C1 segment of cervical spinal cord (tissue), 14 donors: ENCODE results near the gene DPP6.
"Not testable (repeated sequence)": the region's sequence is repeated elsewhere in the genome, so short reads cannot be mapped to it uniquely, and the experiment has no call there.

Source experiments
- DNase-seq, 14 donors: peaks; one replicate each; lab custom pipeline; 2025; lab: John Stamatoyannopoulos, UW

DPP6 gene

DNA sequence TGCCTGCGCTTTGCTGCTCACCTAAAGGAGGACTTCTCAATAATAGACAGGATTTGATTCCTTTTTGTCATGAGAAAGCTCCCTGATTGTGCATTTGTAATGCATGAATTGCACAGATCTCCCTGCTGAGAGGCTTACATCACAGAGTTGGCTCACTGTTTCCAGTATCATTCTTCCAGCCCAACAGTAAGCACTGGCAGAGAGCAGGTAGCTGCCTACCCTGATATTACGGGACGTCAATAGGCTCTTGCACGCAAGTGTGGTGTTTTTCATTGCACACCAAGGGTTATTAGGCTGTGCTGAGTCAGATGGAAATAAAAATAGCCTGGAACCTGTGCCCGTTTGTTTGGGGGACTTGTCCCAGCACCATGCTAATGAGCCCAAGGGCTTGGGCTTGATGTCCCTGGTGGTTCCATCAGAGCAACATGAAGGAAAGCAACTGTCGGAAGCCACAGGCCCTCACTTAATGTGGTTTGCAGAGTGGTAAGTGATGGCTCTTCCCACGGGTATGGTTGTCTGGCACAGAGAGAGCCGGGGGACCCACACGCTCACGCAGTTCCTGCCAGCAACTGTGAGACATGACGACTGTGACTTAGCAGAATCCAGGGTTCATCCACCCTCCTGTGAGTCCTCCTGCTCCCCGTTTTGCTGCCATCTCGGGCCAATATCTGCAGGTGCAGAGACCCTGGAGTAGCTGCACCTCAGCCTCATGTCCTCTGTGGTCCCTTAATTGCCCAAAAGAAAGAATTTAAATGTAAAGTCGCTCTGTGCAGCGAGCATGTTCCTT, 20.4 kb downstream of the DPP6 start:
- DNase-seq: peak in 2 of 14 donors; percentile 23 to 71

DNA sequence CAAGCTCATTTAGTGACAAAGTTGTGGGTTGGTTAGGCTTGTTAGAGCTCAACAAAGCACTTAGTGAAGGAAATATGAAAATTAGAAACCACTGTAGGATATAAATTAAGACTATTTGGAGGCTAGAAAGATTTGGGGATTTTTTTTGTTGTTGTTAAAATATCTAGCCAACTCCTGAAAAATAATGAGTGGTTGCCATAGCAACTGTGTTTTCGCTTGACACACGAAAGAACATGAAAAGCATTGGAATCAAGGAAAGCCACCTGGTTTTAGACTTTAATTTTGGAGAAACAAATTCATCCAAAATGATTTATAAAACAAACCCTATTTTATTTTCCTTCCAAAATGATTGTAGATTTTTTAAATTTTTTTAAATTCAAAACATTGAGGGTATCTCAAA, 26.3 kb downstream of the DPP6 start:
- not testable (repeated sequence) for DNase-seq

- DNase-seq: not testable (repeated sequence)
These were observed 28.1 kb downstream of the DPP6 start for GRCh38 chr7:154080249-154080648.

GRCh38 chr7:154087037-154087725, 35.0 kb downstream of the DPP6 start:
- DNase-seq: peak in 5 of 14 donors; percentile 3 to 77 (median 30)

DNA sequence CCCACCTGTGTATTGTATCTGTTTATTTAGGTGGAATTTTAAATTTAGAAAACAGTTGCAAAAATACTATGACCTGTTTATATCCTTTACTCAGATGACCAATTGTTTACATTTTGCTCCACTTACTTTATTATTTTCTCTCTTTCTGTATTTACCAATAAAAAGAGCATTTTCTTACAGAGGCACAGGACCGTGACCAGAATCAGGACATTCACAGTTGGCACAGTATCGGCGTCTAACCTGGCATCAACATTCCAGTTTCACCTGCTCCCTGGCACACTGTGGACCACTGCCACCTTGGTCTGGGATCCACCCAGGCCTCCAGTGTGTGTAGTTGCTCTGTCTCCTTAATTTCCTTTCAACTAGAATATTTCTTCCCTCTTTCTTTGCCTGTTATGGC, 39.9 kb downstream of the DPP6 start:
- peak in 1 of 14 donors; percentile 19 for DNase-seq

GRCh38 chr7:154095201-154095600, 43.0 kb downstream of the DPP6 start:
- DNase-seq: not testable (repeated sequence)

- not testable (repeated sequence) for DNase-seq
These were observed 52.9 kb downstream of the DPP6 start for GRCh38 chr7:154105063-154105462.

GRCh38 chr7:154109615-154110014, 57.4 kb downstream of the DPP6 start:
- not testable (repeated sequence) for DNase-seq

GRCh38 chr7:154113732-154114351, 61.6 kb downstream of the DPP6 start:
- DNase-seq: not testable (repeated sequence)

DNA sequence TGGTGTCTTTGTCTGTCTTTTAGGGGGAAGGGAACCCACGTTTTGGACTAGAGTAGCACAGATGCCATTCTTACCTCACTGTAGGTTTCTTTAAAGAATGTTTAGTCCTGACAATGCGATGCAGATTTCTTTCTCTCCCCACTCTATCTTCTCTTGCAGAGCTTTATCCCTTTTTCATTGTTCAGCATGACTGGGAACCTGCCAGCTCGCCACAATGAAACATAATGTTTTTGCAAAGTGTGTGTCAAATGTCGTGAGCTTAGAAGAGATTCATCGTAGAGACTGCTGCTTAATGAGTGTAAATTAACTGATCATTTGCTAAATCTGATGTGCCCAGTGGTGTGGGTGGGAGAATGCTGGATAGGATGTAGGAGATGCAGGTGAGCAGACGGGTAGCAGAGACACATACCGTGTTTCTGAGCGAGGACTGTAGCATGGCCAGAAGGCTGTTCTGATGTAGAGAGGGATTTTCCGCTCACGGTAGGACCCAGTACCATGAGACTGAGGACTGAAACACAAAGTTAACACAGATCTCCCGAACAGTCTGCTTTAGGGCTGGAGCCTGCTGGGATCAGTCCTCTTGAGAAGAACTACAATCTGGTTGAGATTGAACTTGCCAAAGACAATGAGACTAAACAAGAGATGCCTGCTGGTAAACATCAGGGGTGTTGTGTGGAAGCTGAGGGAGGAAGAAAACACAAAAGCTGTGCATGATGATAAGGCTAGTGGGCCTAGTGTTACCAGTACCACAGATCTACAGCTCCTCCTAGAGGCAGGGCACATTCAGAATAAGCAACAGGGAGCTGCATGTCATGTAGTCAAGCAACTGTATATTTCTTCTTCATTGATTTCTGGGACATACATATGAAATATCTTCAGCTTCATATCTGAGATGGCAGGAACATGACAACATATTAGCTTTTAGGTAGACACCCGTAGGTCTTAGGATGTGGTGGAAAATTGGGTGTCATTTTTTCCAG, 65.5 kb downstream of the DPP6 start:
- DNase-seq: not testable (repeated sequence)

GRCh38 chr7:154120825-154121224, 68.6 kb downstream of the DPP6 start:
- DNase-seq: not testable (repeated sequence)

- not testable (repeated sequence) for DNase-seq
These were observed 70.5 kb downstream of the DPP6 start for GRCh38 chr7:154122720-154123119.

DNA sequence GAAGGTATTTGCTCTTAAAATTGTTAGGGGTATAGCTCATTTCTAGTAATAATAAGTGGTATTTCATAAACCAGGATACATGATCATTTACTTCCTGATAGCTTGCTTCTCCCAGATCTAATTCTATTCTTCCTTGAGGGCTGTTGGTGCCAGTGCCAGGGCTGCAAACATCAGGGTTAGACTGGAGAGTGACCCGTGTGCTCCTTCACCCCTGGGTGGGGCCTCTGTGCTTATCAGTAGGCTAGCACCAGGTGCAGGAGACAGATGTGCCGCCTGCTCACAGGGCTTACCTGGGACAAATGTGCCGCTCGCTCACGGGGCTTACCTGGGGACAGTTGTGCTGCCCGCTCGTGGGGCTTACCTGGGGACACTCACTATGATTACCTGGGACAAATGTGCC, 71.2 kb downstream of the DPP6 start:
- DNase-seq: not testable (repeated sequence)

DNA sequence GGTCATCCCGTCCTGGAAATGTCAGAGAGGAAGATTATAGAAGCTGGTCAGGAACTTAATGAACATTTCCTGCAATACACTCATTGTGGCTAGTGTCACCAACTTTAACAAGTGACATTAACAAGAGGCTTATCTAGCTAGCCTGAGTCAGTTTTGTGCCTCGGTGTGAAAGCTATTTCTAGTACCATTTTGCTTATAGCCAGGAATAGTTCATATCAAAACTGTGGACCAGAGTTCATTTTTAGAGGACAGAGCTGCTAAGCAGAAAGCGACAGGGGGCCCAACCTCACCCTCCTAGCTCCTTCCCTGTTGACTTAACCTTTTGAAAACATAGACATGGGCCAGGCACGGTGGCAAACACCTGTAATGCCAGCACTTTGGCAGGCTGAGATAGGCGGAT, 76.9 kb downstream of the DPP6 start:
- DNase-seq: not testable (repeated sequence)

DNA sequence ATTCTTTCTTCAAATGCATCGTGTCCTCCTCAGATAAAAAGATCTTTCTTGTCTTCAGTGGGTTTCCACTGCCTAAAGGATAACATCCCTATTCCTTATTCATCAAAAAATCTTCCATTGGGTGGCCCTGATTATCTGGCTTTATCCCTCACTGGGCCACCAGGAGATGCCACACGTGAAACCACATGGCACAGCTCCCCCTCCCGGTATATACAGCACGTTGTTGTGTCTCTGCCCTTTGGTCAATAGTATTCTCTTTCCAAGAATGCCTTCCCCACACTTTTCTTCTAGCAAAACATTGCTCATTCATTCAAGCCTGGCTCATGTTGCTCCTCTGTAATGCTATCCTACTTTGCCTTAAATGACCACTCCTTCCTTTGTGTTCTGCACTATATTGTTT, 80.4 kb downstream of the DPP6 start:
- not testable (repeated sequence) for DNase-seq

DNA sequence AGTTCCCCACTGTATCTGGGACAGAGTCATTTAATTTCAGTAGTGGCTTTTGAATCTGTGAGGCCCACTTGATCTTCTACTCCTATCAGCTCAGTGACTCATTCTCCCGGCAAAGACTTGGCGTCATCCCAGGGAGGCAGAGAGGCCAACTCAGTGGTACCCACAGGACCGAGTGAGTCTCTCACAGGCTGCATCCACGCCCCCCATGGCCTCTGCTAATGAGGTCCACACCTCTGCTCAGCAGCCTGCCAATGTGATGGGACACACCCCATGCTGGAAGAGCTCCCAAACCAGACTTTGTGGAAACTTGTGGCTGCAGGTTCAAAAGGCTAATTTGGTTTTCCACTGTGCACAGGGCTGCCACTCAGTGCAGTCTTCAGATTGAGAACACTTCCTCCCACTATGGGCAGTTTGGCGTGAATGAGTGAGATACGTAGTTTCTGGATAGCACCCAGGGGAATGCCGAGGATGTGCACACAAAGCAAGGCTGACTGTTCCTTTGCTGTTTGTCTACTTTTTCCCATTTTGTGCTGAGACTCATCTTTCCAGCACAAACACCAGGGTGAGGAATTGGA, 81.6 kb downstream of the DPP6 start:
- not testable (repeated sequence) for DNase-seq

GRCh38 chr7:154134698-154135097, 82.5 kb downstream of the DPP6 start:
- DNase-seq: not testable (repeated sequence)

DNA sequence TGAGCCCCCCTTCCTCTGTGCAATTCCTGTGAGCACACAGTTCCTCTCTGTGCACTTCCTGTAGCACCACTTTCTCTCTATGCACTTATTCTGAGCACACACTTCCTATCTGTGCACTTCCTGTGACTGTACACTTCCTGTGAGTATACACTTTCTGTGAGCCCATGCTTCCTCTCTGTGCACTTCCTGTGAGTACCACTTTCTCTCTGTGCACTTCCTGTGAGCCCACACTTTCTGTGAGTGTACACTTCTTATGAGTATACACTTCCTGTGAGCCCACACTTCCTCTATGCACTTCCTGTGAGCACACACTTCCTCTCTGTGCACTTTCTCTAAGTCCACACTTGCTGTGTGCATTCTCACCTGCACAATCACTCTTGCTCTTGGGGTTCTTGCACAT, 83.4 kb downstream of the DPP6 start:
- DNase-seq: not testable (repeated sequence)

GRCh38 chr7:154145922-154146706, 93.9 kb downstream of the DPP6 start:
- DNase-seq: not testable (repeated sequence)

- not testable (repeated sequence) for DNase-seq
These were observed 94.5 kb downstream of the DPP6 start for GRCh38 chr7:154146707-154147038.
